ENCODE data around the gene STRN3.
"Not testable (repeated sequence)": the region's sequence is repeated elsewhere in the genome, so short reads cannot be mapped to it uniquely, and the experiment has no call there.

Gene STRN3

GRCh38 chr14:31042893-31043292 is 16.7 kb upstream of the STRN3 start:
- DNase-seq; in situ Hi-C loops (cut with HindIII; ENCODE audit: low pct_ligation_motif_present, low pct_unique_long_range_greater_than_20kb, low sequenced_read_pairs): not testable (repeated sequence)

GRCh38 chr14:31042300-31042699 is 16.1 kb upstream of the STRN3 start:
- DNase-seq, result no peak
- in situ Hi-C loops (cut with HindIII; ENCODE audit: low pct_ligation_motif_present, low pct_unique_long_range_greater_than_20kb, low sequenced_read_pairs), result no loop called here

- no peak for DNase-seq
- in situ Hi-C loops (cut with HindIII; ENCODE audit: low pct_ligation_motif_present, low pct_unique_long_range_greater_than_20kb, low sequenced_read_pairs), result no loop called here
These were observed 12.5 kb upstream of the STRN3 start for GRCh38 chr14:31038521-31039166.

- in situ Hi-C loops (cut with HindIII; ENCODE audit: low pct_ligation_motif_present, low pct_unique_long_range_greater_than_20kb, low sequenced_read_pairs), result no loop called here
- no peak for DNase-seq
These were observed 11.6 kb upstream of the STRN3 start for GRCh38 chr14:31037709-31038221.

GRCh38 chr14:31036552-31036951 is 10.4 kb upstream of the STRN3 start:
- in situ Hi-C loops (cut with HindIII; ENCODE audit: low pct_ligation_motif_present, low pct_unique_long_range_greater_than_20kb, low sequenced_read_pairs), result no loop called here
- no peak for DNase-seq

- in situ Hi-C loops (cut with HindIII; ENCODE audit: low pct_ligation_motif_present, low pct_unique_long_range_greater_than_20kb, low sequenced_read_pairs), result no loop called here
- DNase-seq, result no peak
These were observed 4.3 kb upstream of the STRN3 start for GRCh38 chr14:31030469-31030868.

GRCh38 chr14:31029016-31029970 is 3.1 kb upstream of the STRN3 start:
- in situ Hi-C loops (cut with HindIII; ENCODE audit: low pct_ligation_motif_present, low pct_unique_long_range_greater_than_20kb, low sequenced_read_pairs), result no loop called here
- no peak for DNase-seq

- in situ Hi-C loops (cut with HindIII; ENCODE audit: low pct_ligation_motif_present, low pct_unique_long_range_greater_than_20kb, low sequenced_read_pairs), result no loop called here
- DNase-seq, result no peak
These were observed 1.7 kb upstream of the STRN3 start for GRCh38 chr14:31027847-31028246.

- DNase-seq, result peak; percentile 96
- in situ Hi-C loops (cut with HindIII; ENCODE audit: low pct_ligation_motif_present, low pct_unique_long_range_greater_than_20kb, low sequenced_read_pairs), result no loop called here
These were observed 464 bp upstream of the STRN3 start for GRCh38 chr14:31026450-31027235.

- in situ Hi-C loops (cut with HindIII; ENCODE audit: low pct_ligation_motif_present, low pct_unique_long_range_greater_than_20kb, low sequenced_read_pairs), result no loop called here
These were observed 657 bp downstream of the STRN3 start, which contains the start of gene AP4S1 for GRCh38 chr14:31025367-31026076. Gene AP4S1 (plus strand): TSS chr14:31025649. CDS start chr14:31066197, 40,548 bp downstream.

GRCh38 chr14:31024577-31025366 is 1.4 kb downstream of the STRN3 start:
- in situ Hi-C loops (cut with HindIII; ENCODE audit: low pct_ligation_motif_present, low pct_unique_long_range_greater_than_20kb, low sequenced_read_pairs), result no loop called here
- DNase-seq, result peak; percentile 36

More at GRCh38 chr14:31025367-31026076, 657 bp downstream of the STRN3 start, which contains the start of gene AP4S1:
- peak; percentile 27 for DNase-seq

GRCh38 chr14:31024010-31024480 is 2.1 kb downstream of the STRN3 start:
- in situ Hi-C loops (cut with HindIII; ENCODE audit: low pct_ligation_motif_present, low pct_unique_long_range_greater_than_20kb, low sequenced_read_pairs), result no loop called here
- DNase-seq, result no peak

GRCh38 chr14:31022386-31022785 is 3.8 kb downstream of the STRN3 start:
- in situ Hi-C loops (cut with HindIII; ENCODE audit: low pct_ligation_motif_present, low pct_unique_long_range_greater_than_20kb, low sequenced_read_pairs), result no loop called here
- DNase-seq, result no peak

- DNase-seq, result no peak
- in situ Hi-C loops (cut with HindIII; ENCODE audit: low pct_ligation_motif_present, low pct_unique_long_range_greater_than_20kb, low sequenced_read_pairs), result no loop called here
These were observed 4.6 kb downstream of the STRN3 start for GRCh38 chr14:31021576-31021949.

GRCh38 chr14:31020834-31021575 is 5.2 kb downstream of the STRN3 start:
- in situ Hi-C loops (cut with HindIII; ENCODE audit: low pct_ligation_motif_present, low pct_unique_long_range_greater_than_20kb, low sequenced_read_pairs), result no loop called here
- no peak for DNase-seq

- in situ Hi-C loops (cut with HindIII; ENCODE audit: low pct_ligation_motif_present, low pct_unique_long_range_greater_than_20kb, low sequenced_read_pairs), result no loop called here
- DNase-seq, result no peak
These were observed 8.0 kb downstream of the STRN3 start for GRCh38 chr14:31018057-31018645.
